PC-9 (cell line): Measurements from ENCODE around the gene NTM.

Experiments
- CTCF ChIP-seq: fragments of 200-600 bp; sonication (generic); conservative IDR thresholded peaks from 2 replicates; pipeline ENCODE4 v1.6.1; 2017; ENCODE audit warnings: mixed run types, antibody characterized with exemption, mild to moderate bottlenecking, moderate library complexity
- EZH2 ChIP-seq: fragments of 200-600 bp; sonication (generic); IDR thresholded peaks from 2 replicates; pipeline ENCODE4 v1.8.0; 2017; ENCODE audit warnings: antibody characterized with exemption, low read depth

- TF ChIP-seq EZH2 = no peak
- TF ChIP-seq CTCF = no peak
Measured at GRCh38 chr11:132240374-132240773, 870.0 kb downstream of the NTM start.
